ENCODE results near the gene TPM1. TPM values are rescaled to one million over a fixed set of nuclear protein-coding genes. Genes with fewer than 3 reads are reported as not detected.

The TPM1 gene
- total and polyA plus RNA-seq, 8 donors = 230 to 2,605 (median 783) TPM

DNA sequence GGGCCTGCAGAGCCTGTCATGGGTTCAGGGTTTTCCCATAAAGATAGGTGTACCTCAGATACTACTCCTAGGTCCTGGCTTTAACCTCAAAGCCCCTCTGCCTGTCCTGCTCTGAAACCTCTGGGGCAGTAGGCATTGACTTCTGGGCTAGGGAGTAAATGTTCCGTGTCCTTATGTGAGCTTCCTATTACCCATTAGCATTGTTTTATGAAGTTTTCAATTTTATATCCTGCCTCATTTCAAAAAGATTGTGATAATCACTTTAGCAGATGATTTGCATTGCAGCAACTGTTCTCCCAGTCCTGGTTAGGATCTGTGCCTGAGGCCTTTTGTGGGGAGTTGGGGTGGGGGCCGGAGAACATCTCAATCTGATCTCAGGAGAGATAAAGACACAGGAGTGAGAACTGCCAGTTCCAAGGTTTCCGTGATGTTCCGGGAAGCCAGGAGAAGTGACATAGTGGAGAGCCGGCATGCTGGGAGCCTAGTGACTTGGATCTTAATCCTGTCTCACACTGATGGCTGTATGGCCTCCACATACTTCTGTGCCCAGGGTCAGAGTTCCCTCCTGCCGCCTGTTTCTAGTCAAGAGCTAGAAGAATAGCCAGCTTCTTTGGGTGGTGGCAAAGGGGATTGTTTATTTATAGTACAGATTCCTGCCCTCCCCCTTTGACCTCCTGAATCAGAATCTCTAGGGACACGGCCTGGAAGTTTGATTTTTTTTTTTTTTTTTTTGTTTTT, 10.6 kb downstream of the TPM1 start:
- 23 to 41% (median 29%) methylated on average over 7 of the region's 7 CpGs for WGBS, 5 donors
- Histone ChIP-seq H3K9me3 (no peaks in the 10 kb centered on the region), H3K27ac (peak overlapping the region; percentile 49 to 96 (median 92)), H3K4me3 (peak overlapping the region in 2 of 4 donors; percentile 0 to 2), H3K27me3 (no peaks in the 10 kb centered on the region), H3K4me1 (peaks cover 43 to 95% (median 77%) of the 10 kb centered on the region in 4 donors), H3K36me3 (peaks cover 14 to 21% (median 16%) of the 10 kb centered on the region in 4 donors)
- TF ChIP-seq POLR2AphosphoS5 (IDR thresholded peaks at IDR 0.05) = peak in 1 of 3 donors; percentile 46
- TF ChIP-seq EP300 (IDR thresholded peaks at IDR 0.05) = no peak
- TF ChIP-seq POLR2A (IDR thresholded peaks at IDR 0.05) = no peak
- no peak for TF ChIP-seq CTCF (IDR thresholded peaks at IDR 0.05)
- peak; percentile 42 to 43 for DNase-seq
- intact Hi-C loops (cut with DNase I; ENCODE audit: low total_unique reads) = no loop called here

- no peak for DNase-seq
- peak overlapping the region in 1 of 4 donors; percentile 5 for H3K4me3 ChIP-seq
- 30 to 49% (median 36%) methylated on average over 4 of the region's 4 CpGs for WGBS, 5 donors
- no peaks in the 10 kb centered on the region for H3K27me3 ChIP-seq
- no peaks in the 10 kb centered on the region for H3K9me3 ChIP-seq
- intact Hi-C loops (cut with DNase I; ENCODE audit: low total_unique reads) = no loop called here
- H3K4me1 ChIP-seq = peaks cover 43 to 96% (median 80%) of the 10 kb centered on the region in 4 donors
- no peak for TF ChIP-seq CTCF (IDR thresholded peaks at IDR 0.05)
- TF ChIP-seq POLR2A (IDR thresholded peaks at IDR 0.05) = no peak
- TF ChIP-seq EP300 (IDR thresholded peaks at IDR 0.05) = no peak
- TF ChIP-seq POLR2AphosphoS5 (IDR thresholded peaks at IDR 0.05) = peak in 2 of 3 donors; percentile 17 to 19
- H3K36me3 ChIP-seq = peaks cover 26 to 33% (median 28%) of the 10 kb centered on the region in 4 donors
- peak overlapping the region; percentile 49 to 96 (median 92) for H3K27ac ChIP-seq
These were observed 11.7 kb downstream of the TPM1 start for GRCh38 chr15:63054281-63054683.

DNA sequence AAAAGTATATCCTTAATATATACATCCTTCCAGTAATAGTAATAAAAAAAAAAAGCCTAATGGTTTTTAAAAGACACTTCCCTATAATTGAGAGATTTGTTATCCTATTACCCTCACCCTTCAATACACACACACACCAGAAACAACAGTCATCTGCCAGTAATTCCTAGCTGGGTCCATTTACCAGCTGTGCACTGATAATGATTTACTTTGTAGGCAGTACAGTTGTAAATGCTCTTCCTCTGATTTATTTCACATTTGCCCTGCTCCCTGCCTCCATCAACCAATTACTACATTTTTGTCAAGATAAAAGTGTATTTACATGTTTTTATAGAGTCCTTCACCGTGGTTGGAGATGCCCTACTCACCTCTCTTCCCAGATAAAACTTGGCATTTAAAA, 12.4 kb downstream of the TPM1 start:
- Histone ChIP-seq H3K4me1 (peaks cover 43 to 93% (median 75%) of the 10 kb centered on the region in 4 donors), H3K36me3 (peaks cover 33 to 40% (median 35%) of the 10 kb centered on the region in 4 donors), H3K27me3 (no peaks in the 10 kb centered on the region), H3K4me3 (no peak overlapping the region), H3K27ac (peak overlapping the region in 4 of 5 donors; percentile 90 to 96 (median 92)), H3K9me3 (no peaks in the 10 kb centered on the region)
- WGBS, 5 donors = 21 to 37% (median 36%) methylated on average over 1 of the region's 1 CpG
- intact Hi-C loops (cut with DNase I; ENCODE audit: low total_unique reads) = no loop called here
- TF ChIP-seq POLR2AphosphoS5 (IDR thresholded peaks at IDR 0.05) = peak in 1 of 3 donors; percentile 26
- TF ChIP-seq POLR2A (IDR thresholded peaks at IDR 0.05) = no peak
- DNase-seq = peak in 1 of 2 donors; percentile 38

GRCh38 chr15:63056829-63057228, 14.3 kb downstream of the TPM1 start:
- peaks cover 37 to 86% (median 61%) of the 10 kb centered on the region in 4 donors for H3K4me1 ChIP-seq
- WGBS, 5 donors = 28 to 59% (median 48%) methylated on average over 6 of the region's 6 CpGs

GRCh38 chr15:63057468-63058345, 15.2 kb downstream of the TPM1 start:
- H3K36me3 ChIP-seq = peaks cover 60 to 67% (median 62%) of the 10 kb centered on the region in 4 donors
- 84 to 95% (median 90%) methylated on average over 8 of the region's 8 CpGs for WGBS, 5 donors

More at GRCh38 chr15:63056829-63057228, 14.3 kb downstream of the TPM1 start:
- Histone ChIP-seq H3K9me3 (no peaks in the 10 kb centered on the region), H3K36me3 (peaks cover 51 to 58% (median 53%) of the 10 kb centered on the region in 4 donors), H3K27me3 (no peaks in the 10 kb centered on the region), H3K4me3 (no peak overlapping the region), H3K27ac (peak overlapping the region in 2 of 5 donors; percentile 92 to 96)
- DNase-seq = peak; percentile 50 to 73
- intact Hi-C loops (cut with DNase I; ENCODE audit: low total_unique reads) = no loop called here
- TF ChIP-seq POLR2AphosphoS5 (IDR thresholded peaks at IDR 0.05) (peak in 1 of 3 donors; percentile 13), EP300 (IDR thresholded peaks at IDR 0.05) (no peak)

More at GRCh38 chr15:63057468-63058345, 15.2 kb downstream of the TPM1 start:
- TF ChIP-seq POLR2A (IDR thresholded peaks at IDR 0.05) = no peak
- no peak for TF ChIP-seq EP300 (IDR thresholded peaks at IDR 0.05)
- TF ChIP-seq POLR2AphosphoS5 (IDR thresholded peaks at IDR 0.05) = peak in 2 of 3 donors; percentile 26 to 47
- Histone ChIP-seq H3K4me3 (no peak overlapping the region), H3K9me3 (no peaks in the 10 kb centered on the region), H3K27ac (peak overlapping the region in 3 of 5 donors; percentile 4 to 96 (median 92)), H3K27me3 (no peaks in the 10 kb centered on the region), H3K4me1 (peaks cover 28 to 81% (median 53%) of the 10 kb centered on the region in 4 donors)
- no peak for DNase-seq
- intact Hi-C loops (cut with DNase I; ENCODE audit: low total_unique reads) = no loop called here
